GM19324 (cell line): Measurements from ENCODE around the gene BCAN.

Source experiments
- ATAC-seq: cut with Tn5 transposase; IDR thresholded peaks from one replicate; pipeline ENCODE4 v1.9.1; 2021; ENCODE audit warnings: mild to moderate bottlenecking, moderate library complexity; ENCODE audit not compliant: unreplicated experiment, low FRiP score

Gene BCAN

GRCh38 chr1:156658945-156659574, 17.1 kb downstream of the BCAN start:
- ATAC-seq = no peak

- ATAC-seq = no peak
These were observed 17.7 kb downstream of the BCAN start for GRCh38 chr1:156659661-156659987.

GRCh38 chr1:156659988-156660751, 18.3 kb downstream of the BCAN start:
- ATAC-seq = no peak

GRCh38 chr1:156660752-156661112, 18.8 kb downstream of the BCAN start:
- no peak for ATAC-seq

- no peak for ATAC-seq
These were observed 20.3 kb downstream of the BCAN start for GRCh38 chr1:156662005-156662799.

GRCh38 chr1:156662800-156663055, 20.8 kb downstream of the BCAN start:
- ATAC-seq = no peak

GRCh38 chr1:156663178-156663577, 21.3 kb downstream of the BCAN start:
- no peak for ATAC-seq

GRCh38 chr1:156664046-156664766, 22.3 kb downstream of the BCAN start:
- no peak for ATAC-seq

- ATAC-seq = no peak
These were observed 23.0 kb downstream of the BCAN start for GRCh38 chr1:156664767-156665411.

- no peak for ATAC-seq
These were observed 23.6 kb downstream of the BCAN start for GRCh38 chr1:156665539-156665938.

GRCh38 chr1:156666862-156667609, 25.1 kb downstream of the BCAN start:
- no peak for ATAC-seq

GRCh38 chr1:156667610-156667967, 25.7 kb downstream of the BCAN start:
- no peak for ATAC-seq

- ATAC-seq = no peak
These were observed 26.2 kb downstream of the BCAN start for GRCh38 chr1:156667968-156668709.

- no peak for ATAC-seq
These were observed 27.1 kb downstream of the BCAN start for GRCh38 chr1:156668801-156669637.

GRCh38 chr1:156669794-156670193, 27.9 kb downstream of the BCAN start:
- ATAC-seq = no peak

GRCh38 chr1:156670359-156670758, 28.4 kb downstream of the BCAN start:
- no peak for ATAC-seq

- ATAC-seq = no peak
These were observed 28.9 kb downstream of the BCAN start for GRCh38 chr1:156670791-156671190.

- ATAC-seq = no peak
These were observed 29.9 kb downstream of the BCAN start for GRCh38 chr1:156671804-156672203.
